Neural crest cell (in vitro differentiated cells): ENCODE results near the gene TUBGCP3. TPM values are rescaled to one million over a fixed set of nuclear protein-coding genes. Genes with fewer than 3 reads are reported as not detected.
A peak's percentile ranks its signal among the peaks of the same experiment; 100 is the strongest.
"Not testable (repeated sequence)": the region's sequence is repeated elsewhere in the genome, so short reads cannot be mapped to it uniquely, and the experiment has no call there.

Experiments used
- DNase-seq: peaks from one replicate; pipeline ENCODE4 v3.0.0; 2021; ENCODE audit warnings: low read depth, mixed read lengths, low spot score
- H3K27ac Mint-ChIP-seq: one replicate; pipeline ENCODE4 v1.8.0; 2021; ENCODE audit warnings: mild to moderate bottlenecking, mixed read lengths; ENCODE audit not compliant: unreplicated experiment
- H3K27me3 Mint-ChIP-seq: 2 replicates; pipeline ENCODE4 v1.8.0; 2021; ENCODE audit warnings: low read depth, mild to moderate bottlenecking, mixed read lengths
- H3K36me3 Mint-ChIP-seq: 2 replicates; pipeline ENCODE4 v1.8.0; 2021; ENCODE audit warnings: low read depth, mild to moderate bottlenecking, mixed read lengths
- H3K4me1 Mint-ChIP-seq: 2 replicates; pipeline ENCODE4 v1.8.0; 2021; ENCODE audit warnings: mixed read lengths
- H3K4me3 Mint-ChIP-seq: one replicate; pipeline ENCODE4 v1.8.0; 2021; ENCODE audit warnings: mild to moderate bottlenecking, mixed read lengths
- H3K9me3 Mint-ChIP-seq: 2 replicates; pipeline ENCODE4 v1.8.0; 2021; ENCODE audit warnings: mixed read lengths
- CTCF ChIP-seq: fragments of 200-600 bp; sonication (generic); conservative IDR thresholded peaks from 2 replicates; pipeline ENCODE4 v1.5.0; 2021; ENCODE audit warnings: antibody characterized with exemption, mild to moderate bottlenecking
- long read RNA-seq: library from polyadenylated mRNA; unstranded; transcript quantifications from one replicate; pipeline ENCODE4 v2.0.0, GENCODE V29; 2020
- total RNA-seq: library from RNA; stranded (reverse); gene quantifications from 2 replicates; pipeline ENCODE4 v1.2.1, GENCODE V29; 2021

The TUBGCP3 gene
- 43.9 and 51.9 TPM in 2 replicates for total RNA-seq
- long read RNA-seq, partial matches to known transcripts, result 13 of 25 reads
- long read RNA-seq, other reads (novel, unspliced or antisense), result 8 of 25 reads

GRCh38 chr13:112587764-112588489, at the start of gene TUBGCP3:
Gene TUBGCP3 (minus strand): TSS chr13:112588153. CDS start chr13:112587980, 173 bp downstream.
- Mint-ChIP-seq H3K27me3 (no peaks in the 10 kb centered on the region), H3K4me3 (peak within 1 kb of the TSS; percentile 98), H3K36me3 (peaks cover 10% of the 10 kb centered on the region), H3K27ac (peak within 1 kb of the TSS; percentile 94), H3K9me3 (peaks cover 4% of the 10 kb centered on the region), H3K4me1 (peaks cover 29% of the 10 kb centered on the region)
- DNase-seq, result peak; percentile 71
- peak; percentile 29 for TF ChIP-seq CTCF

- no peaks in the 10 kb centered on the region for H3K9me3 Mint-ChIP-seq
- TF ChIP-seq CTCF, result no peak
- H3K4me3 Mint-ChIP-seq, result no peak overlapping the region
- H3K27ac Mint-ChIP-seq, result no peak overlapping the region
- H3K4me1 Mint-ChIP-seq, result peaks cover 3% of the 10 kb centered on the region
- DNase-seq, result no peak
- no peaks in the 10 kb centered on the region for H3K36me3 Mint-ChIP-seq
- peaks cover 32% of the 10 kb centered on the region for H3K27me3 Mint-ChIP-seq
These were observed 49.3 kb upstream of the TUBGCP3 start for GRCh38 chr13:112637017-112637801.

- Mint-ChIP-seq H3K27me3 (peaks cover 32% of the 10 kb centered on the region), H3K4me1 (no peaks in the 10 kb centered on the region), H3K4me3 (no peak overlapping the region), H3K36me3 (no peaks in the 10 kb centered on the region), H3K27ac (no peak overlapping the region), H3K9me3 (no peaks in the 10 kb centered on the region)
- no peak for DNase-seq
- TF ChIP-seq CTCF, result no peak
These were observed 48.5 kb upstream of the TUBGCP3 start for GRCh38 chr13:112636401-112636975.

- no peaks in the 10 kb centered on the region for H3K9me3 Mint-ChIP-seq
- no peak overlapping the region for H3K27ac Mint-ChIP-seq
- peaks cover 29% of the 10 kb centered on the region for H3K27me3 Mint-ChIP-seq
- no peaks in the 10 kb centered on the region for H3K36me3 Mint-ChIP-seq
- no peak for TF ChIP-seq CTCF
- no peaks in the 10 kb centered on the region for H3K4me1 Mint-ChIP-seq
- H3K4me3 Mint-ChIP-seq, result no peak overlapping the region
- no peak for DNase-seq
These were observed 47.4 kb upstream of the TUBGCP3 start for GRCh38 chr13:112635323-112635722.

GRCh38 chr13:112634102-112634501, 46.1 kb upstream of the TUBGCP3 start:
- Mint-ChIP-seq H3K4me1 (no peaks in the 10 kb centered on the region), H3K36me3 (no peaks in the 10 kb centered on the region), H3K9me3 (no peaks in the 10 kb centered on the region), H3K4me3 (no peak overlapping the region), H3K27ac (no peak overlapping the region), H3K27me3 (peaks cover 21% of the 10 kb centered on the region)
- no peak for TF ChIP-seq CTCF
- no peak for DNase-seq

GRCh38 chr13:112630226-112630625, 42.3 kb upstream of the TUBGCP3 start:
- not testable (repeated sequence) for H3K4me1 Mint-ChIP-seq, H3K9me3 Mint-ChIP-seq, H3K4me3 Mint-ChIP-seq, DNase-seq, H3K36me3 Mint-ChIP-seq, H3K27me3 Mint-ChIP-seq, H3K27ac Mint-ChIP-seq
